Nephron (organoid): ENCODE data around the gene PIP4K2A.

ENCODE experiments used
- H3K27ac Mint-ChIP-seq, 3 experiments: 2 replicates each; pipeline ENCODE4 v1.8.0; 2020; ENCODE audit warnings: mixed read lengths in 3 of 3, mild to moderate bottlenecking in 2 of 3, moderate library complexity in 1 of 3
- H3K27me3 Mint-ChIP-seq: 2 replicates; pipeline ENCODE4 v1.8.0; 2021; ENCODE audit warnings: low read depth, mild to moderate bottlenecking, moderate library complexity, mixed read lengths
- H3K36me3 Mint-ChIP-seq: 2 replicates; pipeline ENCODE4 v1.8.0; 2020; ENCODE audit warnings: low read depth, mixed read lengths
- H3K4me1 Mint-ChIP-seq: 2 replicates; pipeline ENCODE4 v1.8.0; 2020; ENCODE audit warnings: mixed read lengths
- H3K4me3 Mint-ChIP-seq, 3 experiments: 2 replicates each; pipeline ENCODE4 v1.8.0; 2020; ENCODE audit warnings: mild to moderate bottlenecking in 3 of 3, mixed read lengths in 3 of 3, moderate library complexity in 2 of 3
- H3K9me3 Mint-ChIP-seq: 2 replicates; pipeline ENCODE4 v1.8.0; 2020; ENCODE audit warnings: mixed read lengths
- TF ChIP-seq, protein P1 (sequence below), 3 experiments: fragments of 200-600 bp; sonication (generic); IDR thresholded peaks; one replicate each; pipeline ENCODE4 v1.5.0; 2021; ENCODE audit warnings: antibody characterized with exemption in 3 of 3; ENCODE audit not compliant: unreplicated experiment in 3 of 3

Gene PIP4K2A

DNA sequence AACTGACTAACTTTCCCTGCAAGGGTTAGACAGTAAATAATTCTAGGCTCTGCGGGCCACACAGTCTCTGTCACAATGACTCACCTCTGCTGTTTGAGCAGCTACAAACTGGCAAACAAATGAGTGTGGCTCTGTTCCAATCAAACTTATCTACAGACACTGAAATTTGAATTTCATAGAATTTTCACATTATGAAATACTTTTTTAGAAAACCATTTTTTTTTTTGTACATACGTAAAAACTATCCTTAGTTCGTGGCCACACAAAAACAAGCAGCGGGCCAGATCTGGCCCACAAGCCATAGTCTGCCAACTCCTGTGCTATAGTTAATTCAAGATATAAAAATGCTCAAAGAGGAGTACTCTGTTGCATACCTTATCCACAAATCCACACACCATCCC, 32.6 kb downstream of the PIP4K2A start:
- TF ChIP-seq, protein P1, sequence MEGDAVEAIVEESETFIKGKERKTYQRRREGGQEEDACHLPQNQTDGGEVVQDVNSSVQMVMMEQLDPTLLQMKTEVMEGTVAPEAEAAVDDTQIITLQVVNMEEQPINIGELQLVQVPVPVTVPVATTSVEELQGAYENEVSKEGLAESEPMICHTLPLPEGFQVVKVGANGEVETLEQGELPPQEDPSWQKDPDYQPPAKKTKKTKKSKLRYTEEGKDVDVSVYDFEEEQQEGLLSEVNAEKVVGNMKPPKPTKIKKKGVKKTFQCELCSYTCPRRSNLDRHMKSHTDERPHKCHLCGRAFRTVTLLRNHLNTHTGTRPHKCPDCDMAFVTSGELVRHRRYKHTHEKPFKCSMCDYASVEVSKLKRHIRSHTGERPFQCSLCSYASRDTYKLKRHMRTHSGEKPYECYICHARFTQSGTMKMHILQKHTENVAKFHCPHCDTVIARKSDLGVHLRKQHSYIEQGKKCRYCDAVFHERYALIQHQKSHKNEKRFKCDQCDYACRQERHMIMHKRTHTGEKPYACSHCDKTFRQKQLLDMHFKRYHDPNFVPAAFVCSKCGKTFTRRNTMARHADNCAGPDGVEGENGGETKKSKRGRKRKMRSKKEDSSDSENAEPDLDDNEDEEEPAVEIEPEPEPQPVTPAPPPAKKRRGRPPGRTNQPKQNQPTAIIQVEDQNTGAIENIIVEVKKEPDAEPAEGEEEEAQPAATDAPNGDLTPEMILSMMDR (IDR thresholded peaks at IDR 0.05; ENCODE audit: unreplicated experiment in 3 of 3): no peak
- no peak overlapping the region for H3K4me3 Mint-ChIP-seq
- peaks cover under 1% of the 10 kb centered on the region for H3K36me3 Mint-ChIP-seq
- peaks cover under 1% of the 10 kb centered on the region for H3K9me3 Mint-ChIP-seq
- no peak overlapping the region for H3K27ac Mint-ChIP-seq
- peaks cover 19% of the 10 kb centered on the region for H3K4me1 Mint-ChIP-seq
- H3K27me3 Mint-ChIP-seq: no peaks in the 10 kb centered on the region

DNA sequence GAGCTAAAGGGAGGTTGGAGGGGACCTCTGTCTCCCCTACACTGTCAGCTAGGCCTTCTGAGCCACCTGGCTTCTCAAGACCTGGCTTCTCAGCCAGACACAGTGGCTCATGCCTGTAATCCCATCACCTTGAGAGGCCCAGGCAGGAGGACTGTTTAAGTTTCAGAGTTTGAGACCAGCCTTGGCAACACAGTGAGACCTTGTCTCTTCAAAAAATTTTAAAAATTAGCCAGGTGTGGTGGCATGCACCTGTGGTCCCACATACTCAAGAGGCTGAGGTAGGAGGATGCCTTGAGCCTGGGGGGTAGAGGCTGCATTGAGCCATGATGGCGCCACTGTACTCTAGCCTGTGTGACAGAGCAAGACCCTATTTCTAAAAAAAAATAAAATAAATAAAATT, 33.1 kb downstream of the PIP4K2A start:
- Mint-ChIP-seq H3K9me3 (no peaks in the 10 kb centered on the region), H3K36me3 (no peaks in the 10 kb centered on the region), H3K27ac (no peak overlapping the region), H3K4me1 (peaks cover 19% of the 10 kb centered on the region), H3K4me3 (no peak overlapping the region), H3K27me3 (no peaks in the 10 kb centered on the region)
- TF ChIP-seq, protein P1 (IDR thresholded peaks at IDR 0.05; ENCODE audit: unreplicated experiment in 3 of 3): no peak

- Mint-ChIP-seq H3K27me3 (no peaks in the 10 kb centered on the region), H3K4me1 (peaks cover 19% of the 10 kb centered on the region), H3K4me3 (no peak overlapping the region), H3K36me3 (no peaks in the 10 kb centered on the region), H3K9me3 (no peaks in the 10 kb centered on the region), H3K27ac (no peak overlapping the region)
- TF ChIP-seq, protein P1 (IDR thresholded peaks at IDR 0.05; ENCODE audit: unreplicated experiment in 3 of 3): no peak
These were observed 34.8 kb downstream of the PIP4K2A start for GRCh38 chr10:22679608-22680007.

- Mint-ChIP-seq H3K36me3 (no peaks in the 10 kb centered on the region), H3K4me3 (no peak overlapping the region), H3K9me3 (no peaks in the 10 kb centered on the region), H3K4me1 (peaks cover 24% of the 10 kb centered on the region), H3K27me3 (no peaks in the 10 kb centered on the region), H3K27ac (no peak overlapping the region)
- TF ChIP-seq, protein P1 (IDR thresholded peaks at IDR 0.05; ENCODE audit: unreplicated experiment in 3 of 3): no peak
These were observed 37.0 kb downstream of the PIP4K2A start for GRCh38 chr10:22677333-22677732.

- H3K27ac Mint-ChIP-seq: no peak overlapping the region
- H3K27me3 Mint-ChIP-seq: no peaks in the 10 kb centered on the region
- peaks cover 32% of the 10 kb centered on the region for H3K4me1 Mint-ChIP-seq
- TF ChIP-seq, protein P1 (IDR thresholded peaks at IDR 0.05; ENCODE audit: unreplicated experiment in 3 of 3): no peak
- no peaks in the 10 kb centered on the region for H3K9me3 Mint-ChIP-seq
- no peak overlapping the region for H3K4me3 Mint-ChIP-seq
- H3K36me3 Mint-ChIP-seq: no peaks in the 10 kb centered on the region
These were observed 37.9 kb downstream of the PIP4K2A start for GRCh38 chr10:22676435-22676834.

DNA sequence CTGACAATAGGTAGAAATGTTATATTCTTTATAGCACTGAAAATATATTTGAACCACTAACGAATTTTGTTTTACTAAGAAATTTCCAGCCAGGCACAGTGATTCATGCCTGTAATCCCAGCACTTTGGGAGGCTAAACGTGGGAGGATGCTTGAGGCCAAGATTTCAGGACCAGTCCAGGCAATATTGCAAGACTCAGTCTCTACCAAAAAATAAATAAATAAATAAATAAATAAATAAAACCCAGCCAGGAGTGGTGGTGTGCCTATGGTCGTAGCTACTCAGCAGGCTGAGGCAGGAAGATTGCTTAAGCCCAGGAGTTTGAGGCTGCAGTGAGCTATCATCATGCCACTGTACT, 39.8 kb downstream of the PIP4K2A start:
- TF ChIP-seq, protein P1 (IDR thresholded peaks at IDR 0.05; ENCODE audit: unreplicated experiment in 3 of 3): no peak
- Mint-ChIP-seq H3K9me3 (no peaks in the 10 kb centered on the region), H3K27me3 (no peaks in the 10 kb centered on the region), H3K36me3 (no peaks in the 10 kb centered on the region), H3K4me1 (peaks cover 44% of the 10 kb centered on the region), H3K4me3 (no peak overlapping the region), H3K27ac (peak overlapping the region; percentile 25 to 57 (median 51))
